Natural killer cell (primary cell): Measurements from ENCODE around the gene HAUS7. TPM values are rescaled to one million over a fixed set of nuclear protein-coding genes. Genes with fewer than 3 reads are reported as not detected.

ENCODE experiments used
- ATAC-seq, 3 donors: fragments of 150-1000 bp in 2 of 3; fragments of 200-7000 bp in 1 of 3; cut with Tn5 transposase; 1 replicate in 1 of 3; 2 replicates in 2 of 3; pipeline ENCODE4 v1.10.0; 2021; ENCODE audit warnings: mild to moderate bottlenecking in 2 of 3, moderate library complexity in 2 of 3
- DNase-seq, 2 donors: peaks; one replicate each; pipeline versions ENCODE4 v3.0.0 to v3.0.0-alpha.2; 2013 to 2021; ENCODE audit warnings: mixed read lengths in 1 of 2
- H3K27ac ChIP-seq: one replicate; pipeline ENCODE4 v1.5.1; 2013; ENCODE audit warnings: mild to moderate bottlenecking, low read length
- H3K27me3 ChIP-seq: one replicate; pipeline ENCODE4 v1.6.1; 2013; ENCODE audit warnings: low read length; ENCODE audit not compliant: control insufficient read depth, insufficient read depth
- H3K36me3 ChIP-seq: one replicate; pipeline ENCODE4 v1.6.1; 2013; ENCODE audit warnings: low read length; ENCODE audit not compliant: control insufficient read depth, insufficient read depth
- H3K4me1 ChIP-seq: one replicate; pipeline ENCODE4 v1.6.1; 2013; ENCODE audit warnings: low read length; ENCODE audit not compliant: control insufficient read depth, insufficient read depth
- H3K4me3 ChIP-seq: one replicate; pipeline ENCODE4 v1.5.1; 2013; ENCODE audit warnings: low read length
- H3K9me3 ChIP-seq: one replicate; pipeline ENCODE4 v1.6.1; 2013; ENCODE audit warnings: low read length; ENCODE audit not compliant: control insufficient read depth, insufficient read depth
- H3K27ac Mint-ChIP-seq, 2 donors: one replicate each; pipeline ENCODE4 v1.8.0; 2022; ENCODE audit warnings: mild to moderate bottlenecking in 2 of 2, mixed read lengths in 2 of 2, moderate library complexity in 1 of 2
- H3K27me3 Mint-ChIP-seq, 2 donors: one replicate each; pipeline ENCODE4 v1.8.0; 2022; ENCODE audit warnings: low read depth in 2 of 2, mixed read lengths in 2 of 2
- H3K36me3 Mint-ChIP-seq: one replicate; pipeline ENCODE4 v1.8.0; 2022; ENCODE audit warnings: mixed read lengths
- H3K4me1 Mint-ChIP-seq, 2 donors: one replicate each; pipeline ENCODE4 v1.8.0; 2022; ENCODE audit warnings: mixed read lengths in 2 of 2
- H3K4me3 Mint-ChIP-seq: one replicate; pipeline ENCODE4 v1.8.0; 2022; ENCODE audit warnings: mild to moderate bottlenecking, moderate library complexity, mixed read lengths
- H3K9me3 Mint-ChIP-seq, 2 donors: one replicate each; pipeline ENCODE4 v1.8.0; 2022; ENCODE audit warnings: mixed read lengths in 2 of 2
- WGBS: methylation state at CpG from one replicate; pipeline ENCODE4 v1.1.7; 2013; ENCODE audit warnings: missing lambda C conversion rate; ENCODE audit not compliant: insufficient coverage; 5-methylcytosine and 5-hydroxymethylcytosine counted together
- intact Hi-C: fragments of 100-400 bp; cut with micrococcal nuclease; formaldehyde crosslinking; loops from one replicate; pipeline ENCODE4 v1.14.2; 2022
- total RNA-seq, 4 donors: library from RNA; stranded (reverse); fragments of 120-200 nt in 1 of 4; gene quantifications; one replicate each; pipeline versions ENCODE4 v1.2.3 to v1.2.4, GENCODE V29; 2013 to 2022
- TF ChIP-seq, protein P1 (sequence below): fragments of 200-600 bp; IDR thresholded peaks from one replicate; pipeline ENCODE4 v1.8.0; 2022; ENCODE audit warnings: antibody characterized with exemption

Gene HAUS7
- total RNA-seq, 3 donors from 2014 or later (not counting 1 experiment from before 2014, with no cell fraction given) = 27.4 to 33.1 (median 31.9) TPM

DNA sequence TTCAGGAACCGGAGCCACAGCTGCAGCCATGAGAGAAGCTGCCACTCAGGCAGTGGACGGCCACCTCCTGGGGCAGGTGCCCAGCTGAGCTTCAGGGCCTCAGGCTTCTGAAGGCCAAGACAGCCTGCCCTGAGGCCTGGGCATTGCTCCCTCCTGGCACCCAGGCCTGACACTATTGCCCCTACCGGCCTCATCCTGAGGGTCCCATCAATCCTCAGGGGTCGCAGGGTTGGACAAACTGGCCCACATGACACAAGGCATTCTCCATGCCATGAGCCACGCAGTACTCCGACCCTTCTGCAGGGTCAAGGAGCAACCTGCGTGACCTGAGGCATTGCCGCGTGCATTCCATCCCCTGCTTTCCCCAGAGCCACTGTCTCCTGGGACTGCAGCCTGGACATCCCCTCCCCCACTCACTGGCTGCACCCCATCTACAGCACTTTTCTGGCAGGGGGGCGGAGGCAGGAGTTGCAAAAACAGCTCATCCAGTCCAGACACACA is 62.1 kb downstream of the HAUS7 start:
- peaks cover 0 to 6% of the 10 kb centered on the region in 2 donors for H3K27me3 Mint-ChIP-seq

DNA sequence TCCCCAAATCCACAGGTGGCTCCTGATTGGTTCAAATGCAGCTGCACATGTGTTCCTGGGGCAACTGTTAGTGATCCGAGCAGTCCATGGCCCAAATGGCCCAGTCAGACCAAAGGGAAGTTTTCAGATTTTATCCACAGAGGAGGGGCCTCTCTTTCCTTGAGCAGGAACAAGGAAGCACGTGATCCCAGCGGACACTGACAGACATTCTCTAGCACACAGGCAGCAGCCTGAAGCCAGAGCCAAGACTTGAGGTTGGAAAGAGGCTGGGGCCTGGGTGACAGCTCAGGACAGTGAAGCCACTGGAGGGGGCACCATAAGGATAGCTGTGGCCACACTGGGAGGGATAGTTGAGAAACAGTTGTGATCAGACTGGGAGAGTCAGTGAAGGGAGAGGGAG is 62.6 kb downstream of the HAUS7 start:
- TF ChIP-seq, protein P1, sequence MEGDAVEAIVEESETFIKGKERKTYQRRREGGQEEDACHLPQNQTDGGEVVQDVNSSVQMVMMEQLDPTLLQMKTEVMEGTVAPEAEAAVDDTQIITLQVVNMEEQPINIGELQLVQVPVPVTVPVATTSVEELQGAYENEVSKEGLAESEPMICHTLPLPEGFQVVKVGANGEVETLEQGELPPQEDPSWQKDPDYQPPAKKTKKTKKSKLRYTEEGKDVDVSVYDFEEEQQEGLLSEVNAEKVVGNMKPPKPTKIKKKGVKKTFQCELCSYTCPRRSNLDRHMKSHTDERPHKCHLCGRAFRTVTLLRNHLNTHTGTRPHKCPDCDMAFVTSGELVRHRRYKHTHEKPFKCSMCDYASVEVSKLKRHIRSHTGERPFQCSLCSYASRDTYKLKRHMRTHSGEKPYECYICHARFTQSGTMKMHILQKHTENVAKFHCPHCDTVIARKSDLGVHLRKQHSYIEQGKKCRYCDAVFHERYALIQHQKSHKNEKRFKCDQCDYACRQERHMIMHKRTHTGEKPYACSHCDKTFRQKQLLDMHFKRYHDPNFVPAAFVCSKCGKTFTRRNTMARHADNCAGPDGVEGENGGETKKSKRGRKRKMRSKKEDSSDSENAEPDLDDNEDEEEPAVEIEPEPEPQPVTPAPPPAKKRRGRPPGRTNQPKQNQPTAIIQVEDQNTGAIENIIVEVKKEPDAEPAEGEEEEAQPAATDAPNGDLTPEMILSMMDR = no peak
- ATAC-seq = no peak
- Mint-ChIP-seq H3K27me3 (peaks cover 0 to 11% of the 10 kb centered on the region in 2 donors), H3K27ac (no peak overlapping the region), H3K4me3 (no peak overlapping the region), H3K36me3 (no peaks in the 10 kb centered on the region), H3K9me3 (no peaks in the 10 kb centered on the region), H3K4me1 (peaks cover 0 to 10% of the 10 kb centered on the region in 2 donors)
- no peak for DNase-seq
- Histone ChIP-seq H3K27ac (no peak overlapping the region), H3K4me3 (no peak overlapping the region), H3K36me3 (no peaks in the 10 kb centered on the region), H3K9me3 (no peaks in the 10 kb centered on the region), H3K27me3 (no peaks in the 10 kb centered on the region), H3K4me1 (peaks cover 15% of the 10 kb centered on the region)
- intact Hi-C loops = no loop called here
- 94% methylated on average over 3 of the region's 3 CpGs for WGBS

More for the DNA sequence above, 62.1 kb downstream of the HAUS7 start:
- ATAC-seq (no peak), DNase-seq (no peak)
- H3K36me3 Mint-ChIP-seq = no peaks in the 10 kb centered on the region
- H3K27me3 ChIP-seq = no peaks in the 10 kb centered on the region
- no peak overlapping the region for H3K27ac Mint-ChIP-seq
- no peaks in the 10 kb centered on the region for H3K9me3 ChIP-seq
- H3K4me3 ChIP-seq = no peak overlapping the region
- peaks cover 15% of the 10 kb centered on the region for H3K4me1 ChIP-seq
- 93% methylated on average over 10 of the region's 10 CpGs for WGBS
- no peak overlapping the region for H3K4me3 Mint-ChIP-seq
- no peak overlapping the region for H3K27ac ChIP-seq
- intact Hi-C loops = no loop called here
- H3K36me3 ChIP-seq = no peaks in the 10 kb centered on the region
- H3K9me3 Mint-ChIP-seq = no peaks in the 10 kb centered on the region
- TF ChIP-seq, protein P1 = no peak
- H3K4me1 Mint-ChIP-seq = peaks cover 0 to 10% of the 10 kb centered on the region in 2 donors

DNA sequence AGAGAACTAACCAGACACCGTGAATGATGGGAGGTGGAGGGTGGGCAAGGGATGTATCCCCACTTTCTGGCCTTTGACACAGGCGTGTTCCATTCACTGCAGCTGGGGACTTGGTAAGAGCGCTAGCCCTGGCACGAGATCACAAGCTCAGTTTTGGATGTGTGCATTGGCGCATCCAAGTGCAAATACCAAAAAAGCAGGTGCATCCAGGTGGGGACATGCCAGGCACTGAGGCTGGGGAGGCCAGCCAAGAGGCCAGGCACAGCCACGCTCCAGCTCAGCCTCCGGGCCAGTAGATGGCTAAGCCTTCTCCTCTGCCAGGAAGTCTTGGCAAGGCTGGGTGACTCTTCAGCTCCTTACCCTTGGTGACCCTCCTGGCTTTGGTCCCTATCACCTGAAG is 63.5 kb downstream of the HAUS7 start:
- H3K4me3 ChIP-seq = no peak overlapping the region
- TF ChIP-seq, protein P1 = no peak
- Mint-ChIP-seq H3K9me3 (no peaks in the 10 kb centered on the region), H3K36me3 (no peaks in the 10 kb centered on the region), H3K27me3 (peaks cover 4 to 12% of the 10 kb centered on the region in 2 donors), H3K27ac (no peak overlapping the region), H3K4me1 (peaks cover 0 to 3% of the 10 kb centered on the region in 2 donors), H3K4me3 (no peak overlapping the region)
- intact Hi-C loops = no loop called here
- no peaks in the 10 kb centered on the region for H3K9me3 ChIP-seq
- ATAC-seq (no peak), DNase-seq (no peak)
- peaks cover 6% of the 10 kb centered on the region for H3K4me1 ChIP-seq
- 95% methylated on average over 7 of the region's 7 CpGs for WGBS
- no peaks in the 10 kb centered on the region for H3K27me3 ChIP-seq
- H3K27ac ChIP-seq = no peak overlapping the region
- H3K36me3 ChIP-seq = no peaks in the 10 kb centered on the region

DNA sequence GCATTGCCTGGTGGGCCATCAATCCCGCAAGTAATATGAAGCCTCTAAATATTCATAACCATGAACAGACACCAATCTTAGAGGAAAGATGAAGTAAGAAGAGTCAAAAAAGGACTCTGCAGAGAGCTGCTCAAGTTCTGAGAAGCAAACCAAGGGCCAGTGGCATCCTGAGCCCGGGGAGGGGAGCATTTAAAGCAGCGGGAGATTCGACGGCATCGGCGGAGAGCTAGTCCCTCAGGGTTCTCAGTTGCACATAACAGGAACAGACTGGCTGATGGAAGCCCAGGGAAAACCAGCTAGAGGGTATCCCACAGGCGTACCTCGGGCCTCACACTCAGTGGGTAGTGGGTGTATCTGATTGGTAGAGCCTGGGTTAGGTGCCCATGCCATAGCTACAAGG is 64.4 kb downstream of the HAUS7 start:
- intact Hi-C loops = no loop called here
- Histone ChIP-seq H3K4me3 (no peak overlapping the region), H3K27me3 (no peaks in the 10 kb centered on the region), H3K36me3 (no peaks in the 10 kb centered on the region), H3K27ac (no peak overlapping the region), H3K4me1 (peaks cover 2% of the 10 kb centered on the region), H3K9me3 (no peaks in the 10 kb centered on the region)
- DNase-seq (no peak), ATAC-seq (no peak)
- TF ChIP-seq, protein P1 = no peak
- 90% methylated on average over 8 of the region's 9 CpGs for WGBS
- Mint-ChIP-seq H3K36me3 (no peaks in the 10 kb centered on the region), H3K4me1 (no peaks in the 10 kb centered on the region), H3K27me3 (peaks cover 4 to 12% of the 10 kb centered on the region in 2 donors), H3K9me3 (no peaks in the 10 kb centered on the region), H3K27ac (no peak overlapping the region), H3K4me3 (no peak overlapping the region)
